Adrenal gland (tissue), 12 donors: ENCODE measurements around the gene WDR45B. TPM values are rescaled to one million over a fixed set of nuclear protein-coding genes. Genes with fewer than 3 reads are reported as not detected.

Source experiments
- DNase-seq, 7 donors: peaks; one replicate each; pipeline ENCODE4 v3.0.0-alpha.2; 2019 to 2020
- H3K27ac ChIP-seq, 5 donors: fragments of 200-600 bp; sonication (generic) in 4 of 5; 1 replicate in 3 of 5; 2 replicates in 2 of 5; pipeline versions ENCODE4 v1.5.1 to v1.8.0; 2016 to 2020; ENCODE audit warnings: mild to moderate bottlenecking in 1 of 5
- H3K27me3 ChIP-seq: fragments of 200-600 bp; 2 replicates; pipeline ENCODE4 v1.8.0; 2021
- H3K36me3 ChIP-seq, 2 donors: fragments of 200-600 bp; replicated peaks in 1 of 2; 1 replicate in 1 of 2; 2 replicates in 1 of 2; pipeline versions ENCODE4 v1.5.1 to v1.8.0; 2018 to 2022
- H3K4me1 ChIP-seq, 2 donors: fragments of 200-600 bp; replicated peaks in 1 of 2; 1 replicate in 1 of 2; 2 replicates in 1 of 2; pipeline versions ENCODE4 v1.5.1 to v1.8.0; 2018 to 2021
- H3K4me3 ChIP-seq, 4 donors: fragments of 200-600 bp; sonication (generic) in 3 of 4; one replicate each; pipeline ENCODE4 v1.5.1; 2016 to 2018
- H3K9me3 ChIP-seq, 3 donors: fragments of 200-600 bp; sonication (generic) in 1 of 3; replicated peaks in 1 of 3; 1 replicate in 2 of 3; 2 replicates in 1 of 3; pipeline versions ENCODE4 v1.5.1 to v1.8.0; 2016 to 2021
- CTCF ChIP-seq, 6 experiments: fragments of 450-650 bp in 4 of 6; fragments of 200-600 bp in 2 of 6; sonication (generic) in 1 of 6; IDR thresholded peaks; 1 replicate in 5 of 6; 2 replicates in 1 of 6; pipeline versions ENCODE4 v1.5.1 to v1.8.0; 2016 to 2021; ENCODE audit warnings: antibody characterized with exemption in 6 of 6, mild to moderate bottlenecking in 2 of 6, moderate library complexity in 1 of 6
- POLR2A ChIP-seq, 2 donors: fragments of 450-650 bp; IDR thresholded peaks; one replicate each; pipeline ENCODE4 v1.6.1; 2017; ENCODE audit warnings: antibody characterized with exemption in 2 of 2, mild to moderate bottlenecking in 2 of 2, moderate library complexity in 1 of 2
- WGBS, 4 donors: extraction: QIAGEN DNeasy Blood & Tissue Kit in 2 of 4; methylation state at CpG; one replicate each; pipeline versions ENCODE4 v1.1.5 to v1.1.7; 2013 to 2017; 5-methylcytosine and 5-hydroxymethylcytosine counted together
- intact Hi-C, 2 donors: fragments of 100-400 bp; cut with DNase I; formaldehyde crosslinking; loops; one replicate each; pipeline versions ENCODE4 v1.14.1 to v1.15.0; 2022 to 2023
- polyA plus RNA-seq, 3 donors: library from polyadenylated mRNA; stranded (reverse); fragments of 200-250 nt in 2 of 3; fragments of 350-450 nt in 1 of 3; fragmentation: Illumina TruSeq in 1 of 3; extraction: RNeasy Lipid Tissue Mini Kit (QIAGEN cat#74804) in 1 of 3; gene quantifications; one replicate each; pipeline ENCODE4 v1.2.3, GENCODE V29; 2013 to 2014
- total RNA-seq, 9 donors: library from RNA; depleted of rRNA in 4 of 9; stranded (reverse); fragments of >200 nt in 4 of 9; fragments of 120-200 nt in 1 of 9; fragmentation: NEBNext Ultra II Directional in 1 of 9; extraction: Animal tissue kit (Norgen Biotek cat#: 25700) in 1 of 9; gene quantifications; one replicate each; pipeline versions ENCODE4 v1.1.0 to v1.2.4, GENCODE V29; 2013 to 2023
- donor health status: healthy with polysubstance abuse.
- donor health status: Bipolar disorder and iron deficiency.
- donor health status: DM: yes; HTN: yes; CAD: no.
- donor health status: DM: no; HTN: no; CAD: no.
- donor health status: DM: no; HTN: no; CAD: no.
- donor health status: DM: yes; HTN: yes; CAD: no.

The WDR45B gene
- total and polyA plus RNA-seq, 12 donors: 48.6 to 104 (median 73.3) TPM

- no peaks in the 10 kb centered on the region for H3K4me1 ChIP-seq
- peaks cover 0 to 85% of the 10 kb centered on the region in 2 donors for H3K36me3 ChIP-seq
- H3K9me3 ChIP-seq: no peaks in the 10 kb centered on the region
- H3K27me3 ChIP-seq: no peaks in the 10 kb centered on the region
- intact Hi-C loops: no loop called here
- H3K4me3 ChIP-seq: no peak overlapping the region
- 80 to 86% (median 81%) methylated on average over 7 of the region's 7 CpGs for WGBS, 4 donors
- TF ChIP-seq POLR2A (IDR thresholded peaks at IDR 0.05): no peak
- no peak overlapping the region for H3K27ac ChIP-seq
- no peak for DNase-seq
These were observed 29.0 kb downstream of the WDR45B start for GRCh38 chr17:82619211-82619610.

GRCh38 chr17:82616021-82616711, 32.1 kb downstream of the WDR45B start:
- WGBS, 4 donors: 85 to 88% (median 86%) methylated on average over 22 of the region's 22 CpGs
- intact Hi-C loops: no loop called here
- H3K9me3 ChIP-seq: no peaks in the 10 kb centered on the region
- H3K4me3 ChIP-seq: no peak overlapping the region
- H3K27ac ChIP-seq: no peak overlapping the region
- no peaks in the 10 kb centered on the region for H3K27me3 ChIP-seq
- peaks cover 0 to 66% of the 10 kb centered on the region in 2 donors for H3K36me3 ChIP-seq
- peaks cover 0 to 4% of the 10 kb centered on the region in 2 donors for H3K4me1 ChIP-seq
- no peak for DNase-seq
- TF ChIP-seq CTCF (IDR thresholded peaks at IDR 0.05) (no peak), POLR2A (IDR thresholded peaks at IDR 0.05) (no peak)

- Histone ChIP-seq H3K9me3 (no peaks in the 10 kb centered on the region), H3K27ac (no peak overlapping the region), H3K27me3 (no peaks in the 10 kb centered on the region), H3K4me3 (no peak overlapping the region), H3K36me3 (peaks cover 0 to 58% of the 10 kb centered on the region in 2 donors), H3K4me1 (peaks cover 0 to 6% of the 10 kb centered on the region in 2 donors)
- TF ChIP-seq POLR2A (IDR thresholded peaks at IDR 0.05): no peak
- TF ChIP-seq CTCF (IDR thresholded peaks at IDR 0.05): no peak
- 91 to 93% (median 91%) methylated on average over 35 to 45 of the region's 45 CpGs for WGBS, 4 donors
- intact Hi-C loops: no loop called here
- DNase-seq: no peak
These were observed 32.9 kb downstream of the WDR45B start for GRCh38 chr17:82615084-82616020.

- H3K4me1 ChIP-seq: peaks cover 0 to 6% of the 10 kb centered on the region in 2 donors
- H3K27ac ChIP-seq: no peak overlapping the region
- WGBS, 4 donors: 85 to 100% (median 94%) methylated on average over 3 to 22 of the region's 22 CpGs
- no peaks in the 10 kb centered on the region for H3K27me3 ChIP-seq
- no peak overlapping the region for H3K4me3 ChIP-seq
- no peak for DNase-seq
- no peaks in the 10 kb centered on the region for H3K9me3 ChIP-seq
- H3K36me3 ChIP-seq: peaks cover 0 to 47% of the 10 kb centered on the region in 2 donors
- TF ChIP-seq POLR2A (IDR thresholded peaks at IDR 0.05): no peak
- no peak for TF ChIP-seq CTCF (IDR thresholded peaks at IDR 0.05)
- intact Hi-C loops: no loop called here
These were observed 34.1 kb downstream of the WDR45B start for GRCh38 chr17:82614095-82614631.
